UCSD-AML1 (cell line): ENCODE data around the gene TM9SF3.
A peak's percentile ranks its signal among the peaks of the same experiment; 100 is the strongest.
"Not testable (repeated sequence)": the region's sequence is repeated elsewhere in the genome, so short reads cannot be mapped to it uniquely, and the experiment has no call there.

ENCODE experiments used
- DNase-seq: peaks from one replicate; lab custom pipeline; 2025; ENCODE audit not compliant: unreplicated experiment; lab: John Stamatoyannopoulos, UW

The TM9SF3 gene

DNA sequence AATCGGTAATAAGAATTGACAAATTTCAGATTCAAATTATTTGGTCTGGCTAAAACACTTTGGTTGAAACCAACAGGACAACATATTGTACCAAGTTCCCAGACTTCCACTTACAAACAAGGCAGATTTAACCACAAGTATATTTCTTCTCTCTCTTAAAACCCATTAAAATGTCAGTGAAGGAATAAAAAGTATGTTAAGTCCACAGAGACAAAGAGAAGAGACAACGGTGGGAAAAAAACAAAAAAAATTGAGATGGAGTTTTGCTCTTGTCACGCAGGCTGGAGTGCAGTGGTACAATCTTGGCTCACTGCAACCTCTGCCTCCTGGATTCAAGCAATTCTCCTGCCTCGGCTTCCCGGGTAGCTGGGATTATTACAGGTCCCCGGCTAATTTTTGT, 16.3 kb downstream of the TM9SF3 start:
- no peak for DNase-seq

GRCh38 chr10:96568402-96568801, 18.4 kb downstream of the TM9SF3 start:
- DNase-seq: no peak

DNA sequence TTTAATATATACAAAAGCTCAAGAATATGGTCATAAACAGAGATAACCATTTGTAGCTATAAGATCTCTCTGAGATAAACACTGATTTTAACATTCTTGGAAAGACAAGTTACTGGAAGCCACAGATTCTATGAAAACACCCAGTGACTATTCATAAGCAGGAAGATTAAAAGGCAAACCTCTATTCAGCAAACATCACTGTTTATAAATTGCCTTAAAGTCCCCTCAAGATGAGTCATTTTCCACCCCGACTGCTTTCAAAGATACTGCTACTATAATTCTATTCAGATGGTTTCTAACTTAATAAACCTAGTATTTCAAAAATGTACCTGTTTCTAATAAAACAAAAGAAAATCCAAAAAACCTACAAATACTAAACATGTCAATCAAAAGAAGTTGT, 21.0 kb downstream of the TM9SF3 start:
- no peak for DNase-seq

DNA sequence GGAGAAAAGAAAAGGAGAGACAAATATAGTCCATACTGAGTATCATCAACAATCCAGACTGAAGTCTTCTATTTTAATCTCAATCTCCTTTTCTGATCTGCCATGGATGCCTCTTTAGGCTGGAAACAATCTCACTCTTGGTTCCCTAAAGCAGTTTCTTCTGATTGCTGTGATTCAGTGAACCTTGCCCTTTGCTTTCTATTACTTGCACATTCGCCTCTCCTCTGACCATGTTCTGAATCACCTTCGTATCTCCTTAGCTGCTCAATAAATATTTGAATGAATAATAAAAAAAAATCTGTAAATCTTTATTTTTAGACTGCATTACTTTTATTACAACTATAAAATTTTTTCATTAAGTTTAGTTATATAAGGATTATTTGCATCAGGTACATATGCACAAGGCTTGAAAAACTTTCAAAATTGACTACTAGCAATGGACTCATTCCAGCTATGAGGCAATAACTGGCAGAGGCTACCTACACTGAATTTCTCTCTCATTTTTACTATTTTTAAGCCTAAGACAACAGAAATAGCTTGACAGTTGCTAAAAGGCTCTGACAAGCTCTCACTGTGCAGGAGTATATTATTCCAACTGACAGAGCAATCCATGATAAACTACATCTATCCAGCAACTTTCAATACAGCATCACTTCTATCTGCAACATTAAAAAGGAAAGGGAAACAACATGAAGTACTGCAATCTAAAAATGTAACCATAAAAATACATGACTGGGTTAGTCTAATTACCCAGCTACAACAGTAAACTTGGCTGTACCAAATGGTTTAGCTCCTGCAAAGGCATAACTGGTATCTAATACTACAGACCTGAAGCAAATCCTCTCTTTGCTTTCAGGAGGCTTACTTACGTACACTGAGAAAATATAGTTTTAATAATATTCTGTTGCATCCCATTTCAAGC, 25.6 kb downstream of the TM9SF3 start:
- no peak for DNase-seq

DNA sequence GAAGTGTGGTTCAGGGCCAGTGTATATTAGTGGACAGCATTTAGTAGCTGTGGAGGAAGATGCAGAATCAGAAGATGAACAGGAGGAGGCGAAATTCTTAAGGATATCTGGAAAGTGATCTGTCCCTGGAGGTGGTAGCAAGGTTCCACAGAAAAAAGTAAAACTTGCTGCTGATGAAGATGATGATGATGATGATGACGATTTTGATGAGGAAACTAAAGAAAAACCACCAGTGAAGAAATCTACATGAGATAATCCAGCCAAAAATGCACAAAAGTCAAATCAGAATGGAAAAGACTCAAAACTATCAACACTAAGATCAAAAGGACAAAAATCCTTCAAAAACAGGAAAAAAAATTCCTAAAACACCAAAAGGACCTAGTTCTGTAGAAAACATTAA, 26.3 kb downstream of the TM9SF3 start:
- no peak for DNase-seq

GRCh38 chr10:96556003-96556402, 30.8 kb downstream of the TM9SF3 start:
- no peak for DNase-seq

- no peak for DNase-seq
Measured at GRCh38 chr10:96555330-96555729, 31.5 kb downstream of the TM9SF3 start.

DNA sequence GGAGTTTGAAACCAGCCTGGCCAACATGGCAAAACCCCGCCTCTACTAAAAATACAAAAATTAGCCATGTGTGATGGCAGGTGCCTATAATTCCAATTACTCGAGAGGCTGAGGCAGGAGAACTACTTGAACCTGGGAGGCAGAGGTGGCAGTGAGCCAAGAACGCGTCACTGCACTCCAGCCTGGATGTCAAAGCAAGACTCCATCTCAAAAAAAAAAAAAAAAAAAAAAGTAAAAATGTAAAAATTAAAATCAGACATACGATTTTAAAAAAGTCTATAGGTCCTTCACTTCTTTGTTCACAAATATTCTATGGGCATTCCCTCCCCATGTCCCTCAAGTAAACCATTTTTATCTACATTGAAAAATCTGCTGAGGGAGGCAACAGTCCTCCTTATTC, 38.2 kb downstream of the TM9SF3 start:
- DNase-seq: no peak

- DNase-seq: not testable (repeated sequence)
Measured at GRCh38 chr10:96545558-96545957, 41.3 kb downstream of the TM9SF3 start.

- no peak for DNase-seq
Measured at GRCh38 chr10:96541921-96542320, 44.9 kb downstream of the TM9SF3 start.

GRCh38 chr10:96540240-96540639, 46.6 kb downstream of the TM9SF3 start:
- DNase-seq: no peak

DNA sequence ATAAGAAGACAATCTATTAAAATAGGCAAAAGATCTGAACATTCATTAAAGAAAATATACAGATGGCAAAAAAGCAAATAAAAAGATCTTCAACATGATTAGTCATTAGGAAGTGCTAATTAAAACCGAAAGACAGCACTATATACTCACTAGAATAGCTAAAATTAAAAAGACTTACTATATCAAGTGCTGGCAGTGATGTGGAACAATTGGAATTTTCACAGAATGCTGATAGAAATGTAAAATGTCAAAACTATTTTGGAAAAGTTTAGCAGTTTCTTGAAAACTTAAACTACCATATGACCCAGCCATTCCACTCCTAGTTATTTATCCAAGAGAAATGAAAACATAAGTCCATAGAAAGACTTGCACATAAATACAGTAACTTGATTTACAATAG, 48.1 kb downstream of the TM9SF3 start:
- DNase-seq: no peak

- no peak for DNase-seq
Measured at GRCh38 chr10:96536129-96536528, 50.7 kb downstream of the TM9SF3 start.

DNA sequence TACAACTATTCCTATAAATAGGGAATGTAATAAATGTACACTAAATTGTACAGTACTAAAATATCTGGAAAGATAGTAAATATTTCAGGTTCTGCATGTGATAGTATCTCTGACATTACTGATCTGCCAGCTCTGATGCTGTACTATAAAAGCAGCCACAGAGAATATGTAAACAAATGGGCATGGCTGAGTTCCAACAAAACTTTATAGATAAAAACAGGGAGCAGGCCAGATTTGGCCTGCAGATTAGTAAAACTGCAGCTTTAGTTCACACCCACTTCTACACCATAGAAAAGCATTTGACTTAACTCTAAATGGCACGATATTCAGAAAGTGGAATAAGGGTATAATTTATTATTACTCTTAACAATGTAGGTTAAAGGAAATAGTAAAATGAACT, 54.3 kb downstream of the TM9SF3 start:
- DNase-seq: no peak

DNA sequence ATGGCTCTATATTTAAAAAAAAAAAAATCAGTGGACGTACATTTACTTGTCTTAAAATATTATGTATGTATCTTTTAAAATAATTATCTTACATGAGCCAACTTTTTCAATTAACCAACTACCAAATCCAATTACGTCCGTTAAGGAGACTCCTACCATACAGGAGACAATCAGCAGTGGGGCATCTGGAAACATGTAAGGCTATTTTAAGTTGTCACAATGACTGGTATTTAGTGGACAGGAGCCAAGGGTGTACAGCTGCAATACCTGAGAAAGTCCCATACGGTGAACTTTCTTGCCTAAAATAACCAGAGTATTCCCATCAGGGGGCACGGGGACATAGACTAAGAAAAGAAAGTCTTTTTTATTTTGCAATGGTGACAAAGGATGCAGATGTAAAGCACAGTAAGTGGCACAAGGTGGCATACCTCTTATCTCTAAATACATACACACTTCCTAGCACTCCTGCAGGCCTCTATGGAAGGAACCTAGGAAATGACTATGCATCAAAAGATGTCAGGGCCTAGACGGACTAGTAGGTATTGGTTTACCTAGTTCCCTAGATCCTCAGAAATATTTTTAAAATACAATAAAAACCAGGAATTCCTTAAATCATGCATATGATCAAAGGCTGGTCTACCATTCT, 57.1 kb downstream of the TM9SF3 start:
- DNase-seq: no peak

DNA sequence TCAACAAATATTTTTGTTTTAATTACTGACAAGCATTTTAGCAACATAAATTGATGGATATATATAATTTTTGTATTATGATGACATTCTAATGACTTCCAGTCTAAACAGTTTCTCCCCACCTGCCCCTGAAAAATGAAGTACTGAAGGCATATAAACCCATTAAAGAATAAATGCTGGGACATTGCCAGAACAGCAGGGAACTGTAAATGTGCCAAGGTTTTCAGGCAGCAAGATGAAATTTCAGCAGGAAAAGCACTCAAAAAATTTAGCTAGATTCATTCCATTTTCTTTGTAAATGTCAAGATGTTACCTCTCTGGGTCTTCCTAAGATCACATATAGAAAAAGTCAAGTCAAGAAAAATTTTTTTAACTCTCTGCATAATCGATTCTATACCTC, 62.1 kb downstream of the TM9SF3 start:
- DNase-seq: no peak

- DNase-seq: no peak
Measured at GRCh38 chr10:96517284-96517683, 69.5 kb downstream of the TM9SF3 start.

- DNase-seq: no peak
Measured at GRCh38 chr10:96516337-96516736, 70.5 kb downstream of the TM9SF3 start.

DNA sequence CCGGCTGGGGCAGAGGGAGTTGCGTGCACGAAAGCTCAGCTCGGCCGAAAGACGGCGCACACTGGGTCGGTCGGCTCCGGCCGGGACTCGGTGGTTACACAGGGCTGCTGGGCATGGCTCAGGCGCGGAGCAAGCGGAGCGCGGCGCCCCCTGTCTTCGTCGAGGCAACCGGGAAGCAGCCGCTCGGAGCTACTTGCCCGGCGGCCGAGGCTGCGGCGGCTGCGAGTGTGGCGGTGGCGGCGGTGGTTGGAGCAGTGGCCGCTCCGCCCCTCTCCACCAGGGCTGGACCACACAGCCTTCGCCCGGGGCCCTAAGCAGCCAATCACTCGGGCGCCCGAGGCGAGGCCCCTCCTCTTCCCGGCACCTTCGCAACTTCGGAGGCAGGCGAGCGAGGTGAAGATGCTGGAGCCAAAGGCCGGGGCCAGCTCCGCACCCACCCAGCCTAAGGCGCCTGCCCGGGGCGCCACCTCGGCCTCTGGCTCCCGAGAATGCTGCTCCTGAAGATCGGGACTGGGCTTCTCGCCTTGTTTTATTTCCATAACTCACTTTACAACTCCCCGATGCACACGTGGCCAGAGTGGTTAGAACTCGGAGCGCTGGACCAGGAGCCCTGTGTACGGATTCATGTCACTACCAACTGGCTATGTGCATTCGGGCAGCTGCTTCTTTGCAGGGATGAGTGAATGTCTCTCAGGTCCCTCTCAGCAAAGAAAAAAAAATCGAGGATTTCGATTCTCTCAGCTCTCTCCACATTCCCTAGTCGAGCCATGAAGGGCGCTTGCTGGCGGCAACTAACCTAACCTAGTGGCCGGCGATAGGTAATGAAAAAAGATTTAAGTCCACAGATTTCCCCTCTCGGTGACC, 72.9 kb downstream of the TM9SF3 start, which contains the start of gene TLL2:
Gene TLL2 (minus strand): TSS at position 229 of the 864 bp plus-strand sequence. CDS start 241 bp downstream, outside the sequence.
- peak; percentile 87 for DNase-seq

DNA sequence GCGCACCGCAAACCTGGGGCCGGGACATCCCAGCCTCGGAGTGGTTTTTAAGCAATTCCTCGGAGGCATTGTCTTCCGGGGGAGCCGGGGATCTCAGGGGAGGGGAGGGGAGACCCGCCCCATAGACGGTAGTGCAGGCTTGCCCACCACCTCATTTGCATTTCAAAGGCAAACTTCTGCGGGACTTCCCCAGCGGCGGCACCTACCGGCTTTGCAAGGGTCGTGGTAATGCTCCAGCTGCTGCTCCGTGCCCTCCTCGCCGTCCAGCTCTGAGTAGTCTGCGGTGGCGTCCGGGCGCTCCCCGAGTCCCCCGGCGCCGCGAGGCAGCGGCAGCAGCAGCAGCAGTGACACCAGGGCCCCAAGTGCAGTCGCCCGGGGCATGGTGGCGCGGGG, 73.5 kb downstream of the TM9SF3 start:
- DNase-seq: no peak

DNA sequence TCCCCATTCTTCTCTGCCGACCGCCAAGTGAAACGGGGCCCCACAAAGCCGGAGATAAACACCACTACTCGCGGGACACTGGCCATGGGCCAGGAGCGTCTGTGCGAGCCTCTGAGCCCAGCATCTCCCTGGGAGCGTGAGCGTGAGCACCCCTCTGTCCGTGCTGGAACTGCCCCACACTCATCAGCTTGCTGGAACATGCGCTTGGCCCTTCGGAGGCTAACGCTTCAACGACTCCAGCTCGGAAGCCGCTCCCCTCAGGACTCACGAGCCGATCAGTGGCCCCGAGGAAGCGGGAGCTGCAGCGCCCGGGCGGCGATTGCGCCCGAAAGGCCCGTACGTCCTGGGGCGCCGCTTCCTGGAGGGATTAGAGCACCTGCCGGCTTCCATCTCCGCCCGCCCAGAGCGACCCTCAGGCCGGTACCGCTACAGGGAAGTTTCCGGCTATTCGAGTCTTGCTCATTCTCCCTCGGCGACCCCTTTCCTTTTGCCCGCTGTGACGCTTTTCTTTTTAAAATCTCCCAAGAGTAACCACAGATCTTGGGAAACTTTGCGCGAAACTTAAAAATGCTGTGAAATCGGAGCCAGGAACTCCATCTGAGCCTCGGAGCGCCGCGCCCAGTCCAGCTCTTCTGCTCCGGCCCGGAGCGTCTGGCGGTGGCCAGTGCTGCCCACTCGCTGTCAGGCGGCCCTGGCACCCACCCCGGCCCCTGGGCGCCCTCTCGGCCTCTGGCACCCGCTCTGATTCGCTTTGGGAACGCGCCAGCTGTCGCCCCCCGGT, 74.1 kb downstream of the TM9SF3 start:
- DNase-seq: no peak
